ENCODE measurements around the gene PLCG1.

DNA sequence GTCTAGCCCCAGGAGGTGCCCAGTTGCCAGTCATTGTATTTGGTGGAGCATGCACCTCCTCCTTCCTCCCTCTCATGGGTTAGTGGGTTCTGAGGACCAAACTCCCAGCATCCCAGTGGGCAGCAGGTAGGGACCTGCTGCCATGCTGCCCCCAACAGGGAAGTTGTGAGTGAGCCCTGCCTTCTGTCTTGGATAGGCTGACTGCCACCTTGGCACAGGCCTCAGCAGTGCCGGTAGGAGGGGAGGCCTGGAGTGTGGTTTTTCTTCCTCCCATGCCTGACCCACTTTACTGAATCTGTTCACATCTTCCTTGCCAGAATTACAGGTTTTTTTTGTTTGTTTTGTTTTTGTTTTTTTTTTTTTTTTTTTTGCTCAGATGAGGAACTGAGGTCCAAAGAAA, 24.5 kb downstream of the PLCG1 start:
- TF ChIP-seq, protein P1, sequence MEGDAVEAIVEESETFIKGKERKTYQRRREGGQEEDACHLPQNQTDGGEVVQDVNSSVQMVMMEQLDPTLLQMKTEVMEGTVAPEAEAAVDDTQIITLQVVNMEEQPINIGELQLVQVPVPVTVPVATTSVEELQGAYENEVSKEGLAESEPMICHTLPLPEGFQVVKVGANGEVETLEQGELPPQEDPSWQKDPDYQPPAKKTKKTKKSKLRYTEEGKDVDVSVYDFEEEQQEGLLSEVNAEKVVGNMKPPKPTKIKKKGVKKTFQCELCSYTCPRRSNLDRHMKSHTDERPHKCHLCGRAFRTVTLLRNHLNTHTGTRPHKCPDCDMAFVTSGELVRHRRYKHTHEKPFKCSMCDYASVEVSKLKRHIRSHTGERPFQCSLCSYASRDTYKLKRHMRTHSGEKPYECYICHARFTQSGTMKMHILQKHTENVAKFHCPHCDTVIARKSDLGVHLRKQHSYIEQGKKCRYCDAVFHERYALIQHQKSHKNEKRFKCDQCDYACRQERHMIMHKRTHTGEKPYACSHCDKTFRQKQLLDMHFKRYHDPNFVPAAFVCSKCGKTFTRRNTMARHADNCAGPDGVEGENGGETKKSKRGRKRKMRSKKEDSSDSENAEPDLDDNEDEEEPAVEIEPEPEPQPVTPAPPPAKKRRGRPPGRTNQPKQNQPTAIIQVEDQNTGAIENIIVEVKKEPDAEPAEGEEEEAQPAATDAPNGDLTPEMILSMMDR (conservative IDR thresholded peaks at IDR 0.05), result no peak
- no peak for TF ChIP-seq EZH2 (IDR thresholded peaks at IDR 0.05; ENCODE audit: low read depth)
